HS-27A (cell line): ENCODE data around the gene TTC23L.

Source experiments
- DNase-seq: peaks from one replicate; pipeline ENCODE4 v3.0.0-alpha.2; 2012; ENCODE audit warnings: low read depth, missing footprints

The TTC23L gene

DNA sequence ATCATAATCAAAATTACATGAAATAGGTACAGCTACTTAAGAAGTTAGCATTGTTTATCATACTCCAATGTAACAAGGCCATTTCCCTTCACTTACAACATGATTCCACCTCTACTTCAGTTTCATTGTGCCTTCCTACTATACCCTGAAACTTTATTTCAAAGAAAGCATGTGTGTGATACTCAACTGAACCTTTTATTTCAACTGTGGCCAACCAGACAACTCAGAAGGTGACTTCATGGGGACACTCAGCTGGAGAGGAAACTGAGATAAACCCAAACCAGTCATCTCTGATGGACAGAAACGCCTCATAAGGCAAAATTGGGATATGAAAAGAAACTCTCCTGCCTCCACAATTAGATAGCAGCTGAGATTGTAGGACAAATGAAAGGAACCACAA lies 5.9 kb upstream of the TTC23L start:
- no peak for DNase-seq

- no peak for DNase-seq
These were observed 4.8 kb upstream of the TTC23L start for GRCh38 chr5:34833976-34834793.

GRCh38 chr5:34834794-34835089 lies 4.2 kb upstream of the TTC23L start:
- DNase-seq = no peak

DNA sequence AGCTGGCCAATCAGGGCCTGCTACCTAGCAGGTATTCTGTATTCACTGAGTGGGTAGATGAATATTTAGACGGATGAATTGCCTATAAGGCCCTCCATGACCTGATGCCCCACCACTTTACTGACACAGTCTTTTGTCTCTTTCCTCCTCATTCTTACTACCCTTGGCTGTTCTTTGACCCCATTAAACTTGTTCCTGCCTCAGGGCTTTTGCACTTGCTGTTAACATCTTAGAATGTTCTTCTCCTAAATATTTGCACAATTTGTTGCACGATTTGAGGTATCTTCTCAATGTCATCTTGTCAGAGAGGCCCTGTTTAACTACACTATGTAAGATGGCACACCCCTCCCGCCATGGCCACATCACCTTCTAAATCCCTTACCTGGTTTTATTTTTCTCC lies 3.3 kb upstream of the TTC23L start:
- DNase-seq = no peak

GRCh38 chr5:34841816-34842215 lies 2.9 kb downstream of the TTC23L start:
- no peak for DNase-seq

GRCh38 chr5:34842554-34842953 lies 3.6 kb downstream of the TTC23L start:
- no peak for DNase-seq

- DNase-seq = no peak
These were observed 4.5 kb downstream of the TTC23L start for GRCh38 chr5:34843497-34843896.

DNA sequence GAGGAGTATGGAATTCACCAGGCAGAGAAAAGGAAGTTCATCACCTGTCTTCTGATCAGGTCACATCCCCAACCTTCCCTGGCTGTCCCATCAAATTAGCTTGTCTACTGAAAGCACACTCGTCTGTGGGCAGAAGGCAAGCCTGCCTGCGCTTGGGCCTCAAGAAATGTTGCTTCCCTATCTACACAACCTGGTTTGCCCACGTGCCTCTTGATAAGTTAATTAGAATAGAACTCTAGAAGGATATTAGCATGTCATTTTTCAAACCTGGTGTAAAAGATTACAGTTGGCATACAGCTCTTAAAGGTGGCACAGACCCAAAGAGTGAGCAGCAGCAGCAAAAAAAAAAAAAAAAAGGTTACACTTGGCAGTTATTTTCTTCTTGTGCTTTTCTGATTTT lies 5.1 kb downstream of the TTC23L start:
- no peak for DNase-seq

GRCh38 chr5:34844999-34845398 lies 6.0 kb downstream of the TTC23L start:
- DNase-seq = no peak

DNA sequence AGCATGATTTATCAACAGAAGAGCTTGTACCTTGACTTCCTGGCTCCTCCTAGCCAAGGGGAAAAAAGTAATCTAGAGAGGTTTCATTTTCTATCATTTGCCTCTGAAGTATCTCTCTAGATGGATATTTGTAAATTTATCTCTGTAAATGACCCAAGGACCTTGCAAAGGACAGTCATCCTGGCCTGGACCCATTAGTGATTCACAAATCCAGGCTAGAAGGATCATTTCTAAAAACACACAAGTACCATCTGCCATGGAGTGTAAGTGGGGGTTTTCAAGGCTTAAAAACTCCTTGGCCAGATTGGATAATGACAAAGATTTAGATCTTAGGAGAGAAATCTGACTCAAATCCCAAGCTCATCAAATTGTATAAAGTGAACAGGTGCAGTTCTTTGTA lies 8.1 kb downstream of the TTC23L start:
- DNase-seq = no peak

GRCh38 chr5:34847552-34847951 lies 8.6 kb downstream of the TTC23L start:
- no peak for DNase-seq

DNA sequence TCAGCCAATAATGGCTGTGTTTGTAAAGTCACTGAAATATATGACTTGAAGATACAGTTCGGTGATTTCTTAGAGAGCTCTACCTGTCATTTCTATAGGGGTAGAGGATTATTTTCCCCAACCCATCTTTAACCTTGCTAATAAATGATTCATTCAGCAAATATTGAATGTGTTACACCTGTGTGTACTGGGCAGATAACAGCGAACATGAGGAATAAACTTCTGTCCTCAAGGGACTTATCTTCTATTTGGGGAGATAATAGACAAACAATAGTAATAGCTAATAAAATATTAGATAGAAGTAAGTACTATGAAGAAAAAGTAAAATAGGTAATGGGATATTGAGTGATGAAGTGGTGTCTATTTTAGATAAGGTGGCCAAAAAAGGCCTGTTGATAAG lies 9.3 kb downstream of the TTC23L start:
- DNase-seq = no peak

- DNase-seq = no peak
These were observed 10.3 kb downstream of the TTC23L start for GRCh38 chr5:34849253-34849652.

GRCh38 chr5:34854459-34855174 lies 15.7 kb downstream of the TTC23L start:
- no peak for DNase-seq

- no peak for DNase-seq
These were observed 18.2 kb downstream of the TTC23L start for GRCh38 chr5:34857161-34857560.

GRCh38 chr5:34857894-34858293 lies 18.9 kb downstream of the TTC23L start:
- no peak for DNase-seq

- no peak for DNase-seq
These were observed 19.8 kb downstream of the TTC23L start for GRCh38 chr5:34858790-34859189.

GRCh38 chr5:34859253-34859652 lies 20.3 kb downstream of the TTC23L start:
- no peak for DNase-seq

DNA sequence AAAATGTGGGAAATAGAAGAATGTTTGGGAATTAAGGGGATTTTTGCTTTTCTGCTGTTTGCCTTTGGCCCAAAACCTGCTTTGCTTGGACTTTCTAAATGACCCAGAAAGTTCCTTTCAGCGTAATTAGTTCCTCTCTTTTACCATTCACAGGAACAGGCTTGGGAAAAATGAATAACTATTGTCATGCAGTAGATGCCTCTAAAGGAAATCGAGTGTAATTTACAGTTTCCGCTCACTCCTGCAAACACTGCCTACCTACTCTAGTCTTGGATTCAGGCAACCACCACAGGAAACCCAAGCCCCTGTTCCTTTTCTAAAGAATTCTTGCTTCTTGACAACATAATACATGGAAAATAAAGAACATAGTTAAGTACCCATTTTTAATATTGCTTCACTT lies 25.0 kb downstream of the TTC23L start:
- no peak for DNase-seq

DNA sequence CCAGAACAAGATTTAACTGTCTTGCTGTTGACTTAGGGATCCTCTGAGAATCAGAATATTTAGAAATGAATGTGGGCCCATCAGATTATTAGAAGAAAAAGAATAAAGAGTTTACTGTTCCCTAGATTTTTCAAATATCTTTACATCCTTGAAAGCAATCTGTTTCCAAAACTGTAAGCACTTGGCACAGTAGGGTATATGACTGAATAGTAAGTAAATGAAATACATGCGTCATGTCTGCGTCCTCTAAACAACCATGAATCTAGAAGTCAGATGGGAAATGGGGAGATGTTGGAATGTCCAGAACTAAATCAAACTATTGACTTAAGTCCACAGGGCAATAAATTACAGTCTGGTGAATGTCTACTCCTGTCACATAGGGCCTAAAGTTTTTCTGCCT lies 26.1 kb downstream of the TTC23L start:
- DNase-seq = no peak

DNA sequence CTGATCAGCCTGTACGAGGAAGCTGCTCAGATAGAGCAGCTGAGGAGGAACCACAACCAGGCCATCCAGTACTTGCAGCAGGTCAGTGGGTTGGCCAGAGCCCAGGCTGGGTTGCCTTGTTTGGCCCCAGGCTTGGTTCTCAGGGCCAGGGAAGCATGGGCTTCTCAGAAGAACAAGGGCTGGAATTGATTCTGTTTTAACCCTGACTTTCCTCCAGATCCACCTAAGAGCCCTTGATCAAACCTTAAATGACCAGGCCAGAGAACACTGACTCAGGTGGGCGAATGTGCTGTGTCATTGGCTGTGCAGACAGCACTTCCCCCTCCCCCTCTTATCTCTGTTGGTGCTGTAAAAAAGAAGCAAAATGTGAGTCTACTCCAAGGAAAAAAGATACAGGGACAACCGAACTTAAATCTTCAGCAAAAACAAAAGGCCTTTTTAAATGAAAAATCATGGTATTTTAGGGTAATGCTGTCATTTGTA lies 28.1 kb downstream of the TTC23L start:
- no peak for DNase-seq

DNA sequence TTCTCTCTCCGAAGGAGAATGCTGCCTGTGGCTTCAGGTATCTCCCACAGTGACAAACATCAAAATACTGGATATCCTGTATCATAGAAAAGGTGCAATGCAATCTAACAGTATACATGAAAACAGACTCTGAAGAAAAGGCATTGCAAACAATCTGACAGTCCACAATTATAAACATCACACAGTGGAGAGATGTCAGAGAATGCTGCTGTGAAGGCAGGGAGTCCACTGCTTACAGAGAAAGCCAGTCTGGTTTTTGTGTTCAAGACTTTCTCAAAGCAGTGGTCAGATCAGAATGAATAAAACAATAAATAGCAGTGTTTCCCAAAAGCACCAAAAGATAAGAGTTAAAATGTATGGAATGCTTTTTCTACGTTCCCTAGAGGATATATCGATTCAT lies 28.7 kb downstream of the TTC23L start:
- no peak for DNase-seq

- no peak for DNase-seq
These were observed 29.8 kb downstream of the TTC23L start for GRCh38 chr5:34868791-34869190.

DNA sequence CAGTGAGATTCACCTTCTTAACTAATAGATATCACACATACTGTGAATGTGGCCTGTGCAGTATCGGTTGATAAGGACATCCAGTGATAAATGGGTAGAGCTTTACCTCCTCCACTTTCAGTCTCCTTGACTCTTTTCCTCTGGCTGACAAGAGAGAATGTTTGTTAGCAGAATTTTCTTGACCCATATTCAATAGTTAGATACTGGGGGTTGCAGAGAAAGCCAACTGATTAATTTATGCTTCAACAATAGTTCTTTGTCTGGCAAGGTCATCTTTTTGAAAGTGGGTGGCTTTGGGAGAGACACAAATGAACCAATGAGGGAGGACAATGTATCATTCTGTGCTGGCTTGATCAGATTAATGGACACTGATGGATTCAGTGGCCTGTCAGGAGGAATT lies 30.3 kb downstream of the TTC23L start:
- no peak for DNase-seq
